HFFc6 (cell line): ENCODE measurements around the gene VDAC2. TPM values are rescaled to one million over a fixed set of nuclear protein-coding genes. Genes with fewer than 3 reads are reported as not detected.
"Not testable (repeated sequence)": the region's sequence is repeated elsewhere in the genome, so short reads cannot be mapped to it uniquely, and the experiment has no call there.

Experiments used
- DNase-seq: peaks from one replicate; pipeline ENCODE4 v3.0.0-alpha.2; 2018
- H3K27ac Mint-ChIP-seq: 2 replicates; pipeline ENCODE4 v1.8.0; 2020; ENCODE audit warnings: mild to moderate bottlenecking, mixed read lengths
- H3K27me3 Mint-ChIP-seq: 2 replicates; pipeline ENCODE4 v1.8.0; 2021; ENCODE audit warnings: mild to moderate bottlenecking, moderate library complexity, mixed read lengths; ENCODE audit not compliant: insufficient read depth
- H3K36me3 Mint-ChIP-seq: 2 replicates; pipeline ENCODE4 v1.8.0; 2021; ENCODE audit warnings: low read depth, mixed read lengths
- H3K4me1 Mint-ChIP-seq: 2 replicates; pipeline ENCODE4 v1.8.0; 2020; ENCODE audit warnings: low read depth, mixed read lengths
- H3K4me3 Mint-ChIP-seq: 2 replicates; pipeline ENCODE4 v1.8.0; 2020; ENCODE audit warnings: mild to moderate bottlenecking, moderate library complexity, mixed read lengths
- H3K9me3 Mint-ChIP-seq: 2 replicates; pipeline ENCODE4 v1.8.0; 2020; ENCODE audit warnings: mild to moderate bottlenecking, mixed read lengths
- total RNA-seq, 6 experiments: library from RNA; stranded (reverse); fragmentation: NEBNext Ultra II Directional; extraction: Animal tissue kit (Norgen Biotek cat#: 25700); gene quantifications; 2 replicates in 1 of 6; 3 replicates in 5 of 6; pipeline ENCODE4 v1.2.3, GENCODE V29; 2021
- TF ChIP-seq, protein P1 (sequence below): fragments of 200-600 bp; sonication (generic); IDR thresholded peaks from 2 replicates; pipeline ENCODE4 v1.5.0; 2021; ENCODE audit warnings: antibody characterized with exemption, mild to moderate bottlenecking

VDAC2 gene
- total RNA-seq, 6 experiments from 2014 or later, result 213 to 248 (median 223) TPM

- H3K27ac Mint-ChIP-seq, result no peak overlapping the region
- DNase-seq, result no peak
Measured at GRCh38 chr10:75201793-75202307, 8.7 kb upstream of the VDAC2 start.

GRCh38 chr10:75202321-75203045 is 8.1 kb upstream of the VDAC2 start:
- Mint-ChIP-seq H3K27ac (peak overlapping the region; percentile 71), H3K4me3 (no peak overlapping the region), H3K36me3 (no peaks in the 10 kb centered on the region; the same call in 1 of the 2 replicates), H3K27me3 (no peaks in the 10 kb centered on the region; the same call in 1 of the 2 replicates), H3K4me1 (peaks cover 44% of the 10 kb centered on the region), H3K9me3 (no peaks in the 10 kb centered on the region)
- DNase-seq, result peak; percentile 25
- TF ChIP-seq, protein P1, sequence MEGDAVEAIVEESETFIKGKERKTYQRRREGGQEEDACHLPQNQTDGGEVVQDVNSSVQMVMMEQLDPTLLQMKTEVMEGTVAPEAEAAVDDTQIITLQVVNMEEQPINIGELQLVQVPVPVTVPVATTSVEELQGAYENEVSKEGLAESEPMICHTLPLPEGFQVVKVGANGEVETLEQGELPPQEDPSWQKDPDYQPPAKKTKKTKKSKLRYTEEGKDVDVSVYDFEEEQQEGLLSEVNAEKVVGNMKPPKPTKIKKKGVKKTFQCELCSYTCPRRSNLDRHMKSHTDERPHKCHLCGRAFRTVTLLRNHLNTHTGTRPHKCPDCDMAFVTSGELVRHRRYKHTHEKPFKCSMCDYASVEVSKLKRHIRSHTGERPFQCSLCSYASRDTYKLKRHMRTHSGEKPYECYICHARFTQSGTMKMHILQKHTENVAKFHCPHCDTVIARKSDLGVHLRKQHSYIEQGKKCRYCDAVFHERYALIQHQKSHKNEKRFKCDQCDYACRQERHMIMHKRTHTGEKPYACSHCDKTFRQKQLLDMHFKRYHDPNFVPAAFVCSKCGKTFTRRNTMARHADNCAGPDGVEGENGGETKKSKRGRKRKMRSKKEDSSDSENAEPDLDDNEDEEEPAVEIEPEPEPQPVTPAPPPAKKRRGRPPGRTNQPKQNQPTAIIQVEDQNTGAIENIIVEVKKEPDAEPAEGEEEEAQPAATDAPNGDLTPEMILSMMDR, result no peak

More at GRCh38 chr10:75201793-75202307, 8.7 kb upstream of the VDAC2 start:
- H3K9me3 Mint-ChIP-seq, result no peaks in the 10 kb centered on the region
- TF ChIP-seq, protein P1, result no peak
- H3K36me3 Mint-ChIP-seq, result no peaks in the 10 kb centered on the region; the same call in 1 of the 2 replicates
- peaks cover 41% of the 10 kb centered on the region for H3K4me1 Mint-ChIP-seq
- no peak overlapping the region for H3K4me3 Mint-ChIP-seq
- H3K27me3 Mint-ChIP-seq, result no peaks in the 10 kb centered on the region; the same call in 1 of the 2 replicates

DNA sequence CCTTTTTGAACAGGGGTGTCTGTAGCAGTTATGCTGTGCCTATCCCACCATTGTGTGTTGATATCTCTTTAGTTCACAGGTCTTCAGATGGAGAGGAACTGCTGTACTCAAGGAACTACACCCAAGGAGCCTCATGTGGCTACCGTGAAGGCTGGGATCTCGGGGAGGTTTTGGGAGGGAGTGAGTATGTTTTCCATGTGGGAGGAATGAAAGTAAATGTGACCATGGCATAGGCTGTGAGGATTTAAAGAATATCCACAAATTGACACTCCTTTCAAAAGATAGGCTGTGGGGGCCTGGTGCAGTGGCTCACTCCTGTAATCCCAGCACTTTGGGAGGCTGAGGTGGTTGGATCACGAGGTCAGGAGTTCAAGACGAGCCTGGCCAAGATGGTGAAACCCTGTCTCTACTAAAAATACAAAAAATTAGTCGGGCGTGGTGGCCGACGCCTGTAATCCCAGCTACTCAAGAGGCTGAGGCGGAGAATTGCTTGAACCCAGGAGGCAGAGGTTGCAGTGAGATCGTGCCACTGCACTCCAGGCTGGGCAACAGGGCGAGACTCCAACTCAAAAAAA is 7.5 kb upstream of the VDAC2 start:
- H3K36me3 Mint-ChIP-seq, DNase-seq, H3K27me3 Mint-ChIP-seq, H3K4me3 Mint-ChIP-seq, H3K9me3 Mint-ChIP-seq: not testable (repeated sequence)
- peaks cover 48% of the 10 kb centered on the region for H3K4me1 Mint-ChIP-seq
- peak overlapping the region; percentile 71 for H3K27ac Mint-ChIP-seq

GRCh38 chr10:75203724-75204123 is 6.9 kb upstream of the VDAC2 start:
- TF ChIP-seq, protein P1, result no peak
- H3K27me3 Mint-ChIP-seq, result no peaks in the 10 kb centered on the region; the same call in 1 of the 2 replicates
- H3K9me3 Mint-ChIP-seq, result no peaks in the 10 kb centered on the region
- no peak for DNase-seq
- H3K27ac Mint-ChIP-seq, result peak overlapping the region; percentile 29; the same call in 1 of the 2 replicates
- H3K4me1 Mint-ChIP-seq, result peaks cover 50% of the 10 kb centered on the region
- no peaks in the 10 kb centered on the region; the same call in 1 of the 2 replicates for H3K36me3 Mint-ChIP-seq
- H3K4me3 Mint-ChIP-seq, result no peak overlapping the region

DNA sequence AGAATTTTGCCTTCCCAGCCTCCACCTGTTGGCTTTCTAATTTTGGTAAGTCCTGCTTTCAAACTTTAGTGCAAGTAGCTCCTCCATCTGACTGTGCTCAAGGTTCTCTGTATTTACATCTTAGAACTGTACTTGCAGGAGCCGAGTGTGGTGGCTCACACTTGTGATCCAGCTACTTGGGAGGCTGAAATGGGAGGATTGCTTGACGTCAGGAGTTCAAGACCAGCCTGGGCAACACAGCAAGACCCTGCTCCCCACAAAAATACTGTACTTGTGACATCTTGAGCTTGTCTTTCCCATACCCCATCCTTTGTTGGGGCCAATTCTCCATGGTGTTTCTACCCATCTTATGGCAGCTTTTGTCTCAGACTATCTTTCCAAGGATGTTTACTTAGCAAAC is 4.7 kb upstream of the VDAC2 start:
- Mint-ChIP-seq H3K9me3 (no peaks in the 10 kb centered on the region), H3K4me3 (no peak overlapping the region), H3K36me3 (no peaks in the 10 kb centered on the region; the same call in 1 of the 2 replicates), H3K27me3 (peaks cover 2% of the 10 kb centered on the region), H3K27ac (no peak overlapping the region), H3K4me1 (peaks cover 62% of the 10 kb centered on the region)
- DNase-seq, result no peak
- TF ChIP-seq, protein P1, result no peak

GRCh38 chr10:75206638-75207037 is 4.0 kb upstream of the VDAC2 start:
- H3K9me3 Mint-ChIP-seq, DNase-seq, H3K36me3 Mint-ChIP-seq, H3K27ac Mint-ChIP-seq, H3K27me3 Mint-ChIP-seq, H3K4me3 Mint-ChIP-seq: not testable (repeated sequence)
- H3K4me1 Mint-ChIP-seq, result peaks cover 64% of the 10 kb centered on the region
